Loucy (cell line): ENCODE results near the gene TOX3.

ENCODE experiments used
- H2AFZ ChIP-seq: fragments of 200-600 bp; sonication (generic); 2 replicates; pipeline ENCODE4 v1.6.0; 2016; ENCODE audit warnings: antibody characterized with exemption, mild to moderate bottlenecking, low read length, moderate library complexity
- H3F3A ChIP-seq: fragments of 200-600 bp; 2 replicates; pipeline ENCODE4 v1.6.0; 2016; ENCODE audit warnings: antibody characterized with exemption, low read depth, mild to moderate bottlenecking
- H3K27me3 ChIP-seq: fragments of 200-600 bp; sonication (generic); 2 replicates; pipeline ENCODE4 v1.6.1; 2014; ENCODE audit warnings: low read length, mild to moderate bottlenecking; ENCODE audit not compliant: insufficient read depth, poor library complexity, severe bottlenecking
- H3K36me3 ChIP-seq: fragments of 200-600 bp; sonication (generic); 2 replicates; pipeline ENCODE4 v1.6.1; 2016; ENCODE audit warnings: low read length; ENCODE audit not compliant: insufficient read depth
- H3K4me1 ChIP-seq: fragments of 200-600 bp; sonication (generic); 2 replicates; pipeline ENCODE4 v1.5.1; 2014; ENCODE audit warnings: low read length, mild to moderate bottlenecking; ENCODE audit not compliant: insufficient read depth, poor library complexity, severe bottlenecking
- H3K4me2 ChIP-seq: fragments of 200-600 bp; sonication (generic); 2 replicates; pipeline ENCODE4 v1.6.0; 2014; ENCODE audit warnings: antibody characterized with exemption, low read length, low read depth, mild to moderate bottlenecking; ENCODE audit not compliant: poor library complexity, severe bottlenecking
- H3K4me3 ChIP-seq: fragments of 200-600 bp; sonication (generic); 2 replicates; pipeline ENCODE4 v1.5.1; 2014; ENCODE audit warnings: low read length, mild to moderate bottlenecking, mixed read lengths; ENCODE audit not compliant: poor library complexity, severe bottlenecking
- H3K79me2 ChIP-seq: fragments of 200-600 bp; sonication (generic); 2 replicates; pipeline ENCODE4 v1.6.1; 2014; ENCODE audit warnings: low read length; ENCODE audit not compliant: insufficient read depth
- H3K9ac ChIP-seq: fragments of 200-600 bp; sonication (generic); 2 replicates; pipeline ENCODE4 v1.6.0; 2014; ENCODE audit warnings: mild to moderate bottlenecking, low read depth, low read length, moderate library complexity; ENCODE audit not compliant: poor library complexity, severe bottlenecking
- H3K9me2 ChIP-seq: fragments of 200-600 bp; sonication (generic); replicated peaks from 2 replicates; pipeline ENCODE4 v1.6.1; 2016; ENCODE audit warnings: low read depth, low read length, mixed read lengths
- H3K9me3 ChIP-seq: fragments of 200-600 bp; sonication (generic); 2 replicates; pipeline ENCODE4 v1.6.1; 2014; ENCODE audit warnings: mild to moderate bottlenecking, antibody characterized with exemption, low read length, low read depth; ENCODE audit not compliant: insufficient read depth
- H4K20me1 ChIP-seq: fragments of 200-600 bp; sonication (generic); 2 replicates; pipeline ENCODE4 v1.6.0; 2014; ENCODE audit warnings: antibody characterized with exemption, low read length, mild to moderate bottlenecking; ENCODE audit not compliant: insufficient read depth, poor library complexity, severe bottlenecking
- CTCF ChIP-seq: fragments of 200-600 bp; sonication (generic); conservative IDR thresholded peaks from 2 replicates; pipeline ENCODE4 v1.5.1; 2014; ENCODE audit warnings: mild to moderate bottlenecking, antibody characterized with exemption, low read length
- EZH2phosphoT487 ChIP-seq: fragments of 200-600 bp; IDR thresholded peaks from 2 replicates; pipeline ENCODE4 v1.6.1; 2018; ENCODE audit warnings: antibody characterized with exemption, mild to moderate bottlenecking, moderate library complexity, borderline replicate concordance

Gene TOX3

GRCh38 chr16:52436339-52437276, 110.3 kb downstream of the TOX3 start:
- Histone ChIP-seq H3K9ac (no peak overlapping the region), H3K4me1 (no peaks in the 10 kb centered on the region), H3K36me3 (no peaks in the 10 kb centered on the region), H3K9me3 (no peaks in the 10 kb centered on the region), H3K4me3 (no peak overlapping the region), H3K9me2 (no peaks in the 10 kb centered on the region), H3F3A (no peaks in the 10 kb centered on the region), H3K79me2 (no peaks in the 10 kb centered on the region), H2AFZ (no peak overlapping the region), H3K4me2 (no peak overlapping the region), H4K20me1 (no peaks in the 10 kb centered on the region), H3K27me3 (no peaks in the 10 kb centered on the region)
- TF ChIP-seq EZH2phosphoT487: no peak
- no peak for TF ChIP-seq CTCF

- Histone ChIP-seq H3F3A (no peaks in the 10 kb centered on the region), H3K9me3 (no peaks in the 10 kb centered on the region), H4K20me1 (no peaks in the 10 kb centered on the region), H3K36me3 (no peaks in the 10 kb centered on the region), H3K79me2 (no peaks in the 10 kb centered on the region), H3K4me3 (no peak overlapping the region), H3K27me3 (no peaks in the 10 kb centered on the region), H3K9ac (no peak overlapping the region), H2AFZ (no peak overlapping the region), H3K9me2 (no peaks in the 10 kb centered on the region), H3K4me1 (no peaks in the 10 kb centered on the region), H3K4me2 (no peak overlapping the region)
- TF ChIP-seq EZH2phosphoT487 (no peak), CTCF (no peak)
These were observed 112.7 kb downstream of the TOX3 start for GRCh38 chr16:52434224-52434623.

- no peak for TF ChIP-seq CTCF
- TF ChIP-seq EZH2phosphoT487: no peak
- Histone ChIP-seq H2AFZ (no peak overlapping the region), H3K4me3 (no peak overlapping the region), H3K4me2 (no peak overlapping the region), H3K4me1 (no peaks in the 10 kb centered on the region), H3F3A (no peaks in the 10 kb centered on the region), H3K79me2 (no peaks in the 10 kb centered on the region), H3K9ac (no peak overlapping the region), H3K9me2 (no peaks in the 10 kb centered on the region), H3K9me3 (no peaks in the 10 kb centered on the region), H3K36me3 (no peaks in the 10 kb centered on the region), H3K27me3 (no peaks in the 10 kb centered on the region), H4K20me1 (no peaks in the 10 kb centered on the region)
These were observed 113.3 kb downstream of the TOX3 start for GRCh38 chr16:52433643-52434042.
